ENCODE results near the gene NBEA.

NBEA gene

GRCh38 chr13:35687336-35687735, 745.3 kb downstream of the NBEA start:
- Histone ChIP-seq H3K4me3 (ENCODE audit: extremely low read depth, insufficient read depth, low read length, poor library complexity, severe bottlenecking) (no peak overlapping the region), H3K4me1 (ENCODE audit: control insufficient read depth, insufficient read depth, low read length, poor library complexity, severe bottlenecking) (no peaks in the 10 kb centered on the region), H3K36me3 (ENCODE audit: control insufficient read depth, insufficient read depth, low read length) (no peaks in the 10 kb centered on the region), H3K27ac (ENCODE audit: low read depth, low read length, severe bottlenecking) (no peak overlapping the region), H3K9me3 (ENCODE audit: control insufficient read depth, low read length) (no peaks in the 10 kb centered on the region)
- 80% methylated on average over 1 of the region's 4 CpGs; no CpG with 5 or more reads in 1 of the 2 experiments for WGBS, 2 experiments (ENCODE audit: insufficient coverage in 2 of 2)

GRCh38 chr13:35690581-35691207, 748.6 kb downstream of the NBEA start:
- no peak overlapping the region for H3K4me3 ChIP-seq (ENCODE audit: extremely low read depth, insufficient read depth, low read length, poor library complexity, severe bottlenecking)
- H3K9me3 ChIP-seq (ENCODE audit: control insufficient read depth, low read length) = no peaks in the 10 kb centered on the region
- H3K27ac ChIP-seq (ENCODE audit: low read depth, low read length, severe bottlenecking) = no peak overlapping the region
- no peaks in the 10 kb centered on the region for H3K36me3 ChIP-seq (ENCODE audit: control insufficient read depth, insufficient read depth, low read length)
- H3K4me1 ChIP-seq (ENCODE audit: control insufficient read depth, insufficient read depth, low read length, poor library complexity, severe bottlenecking) = no peaks in the 10 kb centered on the region
- WGBS, 2 experiments (ENCODE audit: insufficient coverage in 2 of 2) = 83 to 96% methylated on average over 4 to 6 of the region's 8 CpGs

GRCh38 chr13:35693134-35693784, 751.2 kb downstream of the NBEA start:
- Histone ChIP-seq H3K27ac (ENCODE audit: low read depth, low read length, severe bottlenecking) (no peak overlapping the region), H3K9me3 (ENCODE audit: control insufficient read depth, low read length) (no peaks in the 10 kb centered on the region), H3K4me3 (ENCODE audit: extremely low read depth, insufficient read depth, low read length, poor library complexity, severe bottlenecking) (no peak overlapping the region), H3K4me1 (ENCODE audit: control insufficient read depth, insufficient read depth, low read length, poor library complexity, severe bottlenecking) (peaks cover 6% of the 10 kb centered on the region), H3K36me3 (ENCODE audit: control insufficient read depth, insufficient read depth, low read length) (no peaks in the 10 kb centered on the region)
- 82 to 89% methylated on average over 6 to 7 of the region's 9 CpGs for WGBS, 2 experiments (ENCODE audit: insufficient coverage in 2 of 2)

- Histone ChIP-seq H3K4me1 (ENCODE audit: control insufficient read depth, insufficient read depth, low read length, poor library complexity, severe bottlenecking) (peaks cover 6% of the 10 kb centered on the region), H3K36me3 (ENCODE audit: control insufficient read depth, insufficient read depth, low read length) (no peaks in the 10 kb centered on the region), H3K4me3 (ENCODE audit: extremely low read depth, insufficient read depth, low read length, poor library complexity, severe bottlenecking) (no peak overlapping the region), H3K9me3 (ENCODE audit: control insufficient read depth, low read length) (no peaks in the 10 kb centered on the region), H3K27ac (ENCODE audit: low read depth, low read length, severe bottlenecking) (no peak overlapping the region)
- 98 to 100% methylated on average over 2 to 11 of the region's 13 CpGs for WGBS, 2 experiments (ENCODE audit: insufficient coverage in 2 of 2)
Measured at GRCh38 chr13:35694031-35694430, 752.0 kb downstream of the NBEA start.

GRCh38 chr13:35694549-35695447, 752.7 kb downstream of the NBEA start:
- Histone ChIP-seq H3K9me3 (ENCODE audit: control insufficient read depth, low read length) (no peaks in the 10 kb centered on the region), H3K36me3 (ENCODE audit: control insufficient read depth, insufficient read depth, low read length) (no peaks in the 10 kb centered on the region), H3K4me3 (ENCODE audit: extremely low read depth, insufficient read depth, low read length, poor library complexity, severe bottlenecking) (no peak overlapping the region), H3K27ac (ENCODE audit: low read depth, low read length, severe bottlenecking) (no peak overlapping the region), H3K4me1 (ENCODE audit: control insufficient read depth, insufficient read depth, low read length, poor library complexity, severe bottlenecking) (peaks cover 6% of the 10 kb centered on the region)
- 94 to 97% methylated on average over 7 to 17 of the region's 26 CpGs for whole genome bisulfite sequencing, 2 experiments (ENCODE audit: insufficient coverage in 2 of 2)

- H3K4me1 ChIP-seq (ENCODE audit: control insufficient read depth, insufficient read depth, low read length, poor library complexity, severe bottlenecking) = peaks cover 11% of the 10 kb centered on the region
- no peaks in the 10 kb centered on the region for H3K9me3 ChIP-seq (ENCODE audit: control insufficient read depth, low read length)
- 87 to 92% methylated on average over 10 to 14 of the region's 15 CpGs for WGBS, 2 experiments (ENCODE audit: insufficient coverage in 2 of 2)
- no peak overlapping the region for H3K4me3 ChIP-seq (ENCODE audit: extremely low read depth, insufficient read depth, low read length, poor library complexity, severe bottlenecking)
- no peak overlapping the region for H3K27ac ChIP-seq (ENCODE audit: low read depth, low read length, severe bottlenecking)
- H3K36me3 ChIP-seq (ENCODE audit: control insufficient read depth, insufficient read depth, low read length) = no peaks in the 10 kb centered on the region
Measured at GRCh38 chr13:35695448-35695770, 753.3 kb downstream of the NBEA start.

GRCh38 chr13:35697186-35697730, 755.2 kb downstream of the NBEA start:
- no peak overlapping the region for H3K4me3 ChIP-seq (ENCODE audit: extremely low read depth, insufficient read depth, low read length, poor library complexity, severe bottlenecking)
- no peaks in the 10 kb centered on the region for H3K9me3 ChIP-seq (ENCODE audit: control insufficient read depth, low read length)
- no peak overlapping the region for H3K27ac ChIP-seq (ENCODE audit: low read depth, low read length, severe bottlenecking)
- peaks cover 11% of the 10 kb centered on the region for H3K4me1 ChIP-seq (ENCODE audit: control insufficient read depth, insufficient read depth, low read length, poor library complexity, severe bottlenecking)
- WGBS, 2 experiments (ENCODE audit: insufficient coverage in 2 of 2) = 57% methylated on average over 6 to 7 of the region's 7 CpGs
- no peaks in the 10 kb centered on the region for H3K36me3 ChIP-seq (ENCODE audit: control insufficient read depth, insufficient read depth, low read length)

GRCh38 chr13:35698911-35699576, 757.0 kb downstream of the NBEA start:
- Histone ChIP-seq H3K9me3 (ENCODE audit: control insufficient read depth, low read length) (no peaks in the 10 kb centered on the region), H3K4me3 (ENCODE audit: extremely low read depth, insufficient read depth, low read length, poor library complexity, severe bottlenecking) (no peak overlapping the region), H3K27ac (ENCODE audit: low read depth, low read length, severe bottlenecking) (no peak overlapping the region), H3K36me3 (ENCODE audit: control insufficient read depth, insufficient read depth, low read length) (no peaks in the 10 kb centered on the region), H3K4me1 (ENCODE audit: control insufficient read depth, insufficient read depth, low read length, poor library complexity, severe bottlenecking) (peaks cover 11% of the 10 kb centered on the region)
- 94 to 96% methylated on average over 10 of the region's 11 CpGs for WGBS, 2 experiments (ENCODE audit: insufficient coverage in 2 of 2)

GRCh38 chr13:35699825-35700510, 757.9 kb downstream of the NBEA start:
- whole genome bisulfite sequencing, 2 experiments (ENCODE audit: insufficient coverage in 2 of 2) = 74 to 83% methylated on average over 4 to 7 of the region's 13 CpGs
- Histone ChIP-seq H3K27ac (ENCODE audit: low read depth, low read length, severe bottlenecking) (no peak overlapping the region), H3K9me3 (ENCODE audit: control insufficient read depth, low read length) (no peaks in the 10 kb centered on the region), H3K36me3 (ENCODE audit: control insufficient read depth, insufficient read depth, low read length) (no peaks in the 10 kb centered on the region), H3K4me1 (ENCODE audit: control insufficient read depth, insufficient read depth, low read length, poor library complexity, severe bottlenecking) (peaks cover 11% of the 10 kb centered on the region), H3K4me3 (ENCODE audit: extremely low read depth, insufficient read depth, low read length, poor library complexity, severe bottlenecking) (no peak overlapping the region)

GRCh38 chr13:35700671-35701070, 758.6 kb downstream of the NBEA start:
- Histone ChIP-seq H3K9me3 (ENCODE audit: control insufficient read depth, low read length) (no peaks in the 10 kb centered on the region), H3K27ac (ENCODE audit: low read depth, low read length, severe bottlenecking) (no peak overlapping the region), H3K4me1 (ENCODE audit: control insufficient read depth, insufficient read depth, low read length, poor library complexity, severe bottlenecking) (peaks cover 11% of the 10 kb centered on the region), H3K36me3 (ENCODE audit: control insufficient read depth, insufficient read depth, low read length) (no peaks in the 10 kb centered on the region), H3K4me3 (ENCODE audit: extremely low read depth, insufficient read depth, low read length, poor library complexity, severe bottlenecking) (no peak overlapping the region)
- 92 to 100% methylated on average over 2 of the region's 5 CpGs for WGBS, 2 experiments (ENCODE audit: insufficient coverage in 2 of 2)
